ENCODE results near the gene SMIM3.

DNA sequence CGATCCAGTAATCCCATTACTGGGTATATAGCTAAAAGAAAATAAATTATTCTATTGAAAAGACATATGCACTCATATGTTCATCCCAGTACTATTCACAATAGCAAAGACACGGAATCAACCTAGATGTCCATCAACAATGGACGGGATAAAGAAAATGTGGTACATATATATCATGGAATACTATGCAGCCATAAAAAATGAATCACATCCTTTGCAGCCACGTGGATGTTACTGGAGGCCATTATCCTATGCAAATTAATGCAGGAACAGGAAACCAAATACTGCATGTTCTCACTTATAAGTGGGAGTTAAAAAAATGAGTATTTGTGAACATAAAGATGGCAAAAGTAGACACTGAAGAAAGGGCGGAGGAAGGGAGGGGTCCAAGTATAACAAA lies 51.2 kb downstream of the SMIM3 start:
- TF ChIP-seq CTCF (IDR thresholded peaks at IDR 0.05) = no peak
- no peak for TF ChIP-seq NPAS2 (CRISPR knock-in tag; IDR thresholded peaks at IDR 0.05; ENCODE audit: borderline replicate concordance)
- no peak for TF ChIP-seq POLR2A (IDR thresholded peaks at IDR 0.05; ENCODE audit: low read length)
- no peak for TF ChIP-seq EHMT2 (IDR thresholded peaks at IDR 0.05; ENCODE audit: low read depth)
- no peak for TF ChIP-seq TP53 (CRISPR knock-in tag; IDR thresholded peaks at IDR 0.05)
- no peak for TF ChIP-seq HDAC2 (IDR thresholded peaks at IDR 0.05)
- no peak for TF ChIP-seq SMC3 (IDR thresholded peaks at IDR 0.05)
- no peak for TF ChIP-seq GATA3 (IDR thresholded peaks at IDR 0.05; ENCODE audit: borderline replicate concordance)
- TF ChIP-seq SREBF2 (IDR thresholded peaks at IDR 0.05) = no peak
- TF ChIP-seq HOXA7 (CRISPR knock-in tag; IDR thresholded peaks at IDR 0.05) = no peak
- TF ChIP-seq EP300 (IDR thresholded peaks at IDR 0.05) = no peak
- TF ChIP-seq NFE2L2 (conservative IDR thresholded peaks at IDR 0.05; ENCODE audit: low read length) = no peak

Data from A549 (cell line).